GM12878 (cell line): ENCODE data around the gene DNAI7.

Experiments
- FOXM1 ChIP-seq: IDR thresholded peaks from 2 replicates; pipeline ENCODE4 v1.6.1; 2012; ENCODE audit warnings: low read depth, mild to moderate bottlenecking, inconsistent platforms, low read length, moderate library complexity
- PBX3 ChIP-seq: IDR thresholded peaks from 2 replicates; pipeline ENCODE4 v1.6.1; 2011; ENCODE audit warnings: mild to moderate bottlenecking, low read depth, low read length, moderate library complexity; ENCODE audit not compliant: insufficient replicate concordance
- POLR2A ChIP-seq: IDR thresholded peaks from 2 replicates; pipeline ENCODE4 v1.6.1; 2011; ENCODE audit warnings: low read depth, mild to moderate bottlenecking, low read length
- SP1 ChIP-seq: IDR thresholded peaks from one replicate; pipeline ENCODE4 v1.6.1; 2011; ENCODE audit warnings: low read depth, low read length
- TARDBP ChIP-seq: IDR thresholded peaks from 2 replicates; pipeline ENCODE4 v1.6.1; 2016; ENCODE audit warnings: borderline replicate concordance
- USF2 ChIP-seq: IDR thresholded peaks from 2 replicates; pipeline ENCODE4 v1.6.1; 2011; ENCODE audit warnings: low read depth, low read length, improper control_type of control experiment, borderline replicate concordance
- ZBTB40 ChIP-seq: fragments of 450-650 bp; IDR thresholded peaks from 2 replicates; pipeline ENCODE4 v1.6.1; 2016; ENCODE audit warnings: mild to moderate bottlenecking, moderate library complexity, borderline replicate concordance
- TF ChIP-seq, protein P1 (sequence below), 3 experiments: IDR thresholded peaks in 2 of 3; conservative IDR thresholded peaks in 1 of 3; 2 replicates each; pipeline ENCODE4 v1.5.1; 2011; ENCODE audit warnings: low read depth in 3 of 3, low read length in 3 of 3, mild to moderate bottlenecking in 3 of 3, control low read depth in 2 of 3, moderate library complexity in 2 of 3, inconsistent platforms in 1 of 3, mixed read lengths in 1 of 3; ENCODE audit not compliant: control insufficient read depth in 2 of 3, insufficient read depth in 1 of 3; ENCODE audit errors: extremely low read depth in 1 of 3

- TF ChIP-seq USF2, result no peak
- TF ChIP-seq SP1, result peak; percentile 52
- TF ChIP-seq, protein P1, sequence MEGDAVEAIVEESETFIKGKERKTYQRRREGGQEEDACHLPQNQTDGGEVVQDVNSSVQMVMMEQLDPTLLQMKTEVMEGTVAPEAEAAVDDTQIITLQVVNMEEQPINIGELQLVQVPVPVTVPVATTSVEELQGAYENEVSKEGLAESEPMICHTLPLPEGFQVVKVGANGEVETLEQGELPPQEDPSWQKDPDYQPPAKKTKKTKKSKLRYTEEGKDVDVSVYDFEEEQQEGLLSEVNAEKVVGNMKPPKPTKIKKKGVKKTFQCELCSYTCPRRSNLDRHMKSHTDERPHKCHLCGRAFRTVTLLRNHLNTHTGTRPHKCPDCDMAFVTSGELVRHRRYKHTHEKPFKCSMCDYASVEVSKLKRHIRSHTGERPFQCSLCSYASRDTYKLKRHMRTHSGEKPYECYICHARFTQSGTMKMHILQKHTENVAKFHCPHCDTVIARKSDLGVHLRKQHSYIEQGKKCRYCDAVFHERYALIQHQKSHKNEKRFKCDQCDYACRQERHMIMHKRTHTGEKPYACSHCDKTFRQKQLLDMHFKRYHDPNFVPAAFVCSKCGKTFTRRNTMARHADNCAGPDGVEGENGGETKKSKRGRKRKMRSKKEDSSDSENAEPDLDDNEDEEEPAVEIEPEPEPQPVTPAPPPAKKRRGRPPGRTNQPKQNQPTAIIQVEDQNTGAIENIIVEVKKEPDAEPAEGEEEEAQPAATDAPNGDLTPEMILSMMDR (IDR thresholded peaks at IDR 0.05 in 2 of 3, conservative IDR thresholded peaks at IDR 0.05 in 1 of 3; ENCODE audit: control insufficient read depth in 2 of 3, extremely low read depth in 1 of 3, insufficient read depth in 1 of 3, low read depth in 3 of 3, low read length in 3 of 3), result no peak
- TF ChIP-seq POLR2A, result peak; percentile 90
- 0 out of 2 replicates have a peak, but pooled peaks have one; percentile 40 for TF ChIP-seq FOXM1
- TF ChIP-seq PBX3, result peak; percentile 76
- TF ChIP-seq ZBTB40, result peak; percentile 59; the same call in 1 of the 2 replicates
- TF ChIP-seq TARDBP, result no peak
Measured at GRCh38 chr12:25195056-25195971, at the start of gene DNAI7, which contains the start of gene ETFRF1.
